GM12875 (cell line): Measurements from ENCODE around the gene WNK2.

ENCODE experiments used
- H3K4me3 ChIP-seq: one replicate; pipeline ENCODE4 v1.5.1; 2011; ENCODE audit warnings: low read depth, low read length, control low read depth
- TF ChIP-seq, protein P1 (sequence below): IDR thresholded peaks from 2 replicates; pipeline ENCODE4 v1.5.1; 2011; ENCODE audit warnings: low read depth, mild to moderate bottlenecking, control low read depth, inconsistent platforms, low read length, moderate library complexity, borderline replicate concordance; ENCODE audit not compliant: insufficient read depth

Gene WNK2

DNA sequence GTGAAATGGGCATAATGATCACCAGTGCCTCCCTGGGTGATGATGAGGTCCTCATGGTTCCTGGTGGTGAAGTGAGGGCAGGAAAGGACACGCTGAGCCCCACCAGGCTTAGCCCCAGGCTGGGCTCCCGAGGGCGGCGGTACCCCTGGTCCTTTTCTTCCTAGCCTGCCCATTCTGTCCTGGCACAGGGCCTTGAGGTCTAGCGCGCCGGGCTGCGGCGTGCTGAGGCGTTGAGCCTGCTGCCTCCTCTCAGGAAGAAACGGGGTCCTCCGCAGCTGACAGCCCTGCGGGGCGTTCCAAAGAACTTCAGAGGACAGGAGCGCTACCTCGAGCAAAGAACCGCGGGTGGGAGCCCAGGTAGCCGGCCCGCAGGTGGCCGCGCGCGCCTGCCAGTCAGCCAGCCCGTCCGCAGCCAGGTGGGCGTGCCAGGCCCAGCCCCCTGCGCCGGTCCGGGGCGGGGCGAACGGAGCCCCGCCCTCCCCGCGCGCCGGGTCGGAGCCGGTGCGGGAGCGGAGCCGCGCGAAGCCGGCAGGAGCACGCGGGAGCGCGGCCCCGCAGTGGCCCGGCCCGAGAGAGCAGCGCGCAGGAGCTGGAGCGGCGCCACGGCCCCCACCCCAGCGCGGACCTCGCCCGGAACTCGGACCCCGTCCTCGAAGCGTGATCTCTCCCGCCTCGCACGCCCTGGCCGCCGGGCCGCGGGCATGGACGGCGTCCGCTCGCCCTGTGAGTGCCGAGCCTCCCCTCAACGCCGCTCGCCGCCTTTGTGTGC is at the start of gene WNK2:
TSS of gene WNK2 (plus strand) at position 477 of the 769 bp plus-strand sequence. CDS start 791 bp downstream, outside the sequence.
- no peak within 1 kb of the TSS for H3K4me3 ChIP-seq
- TF ChIP-seq, protein P1, sequence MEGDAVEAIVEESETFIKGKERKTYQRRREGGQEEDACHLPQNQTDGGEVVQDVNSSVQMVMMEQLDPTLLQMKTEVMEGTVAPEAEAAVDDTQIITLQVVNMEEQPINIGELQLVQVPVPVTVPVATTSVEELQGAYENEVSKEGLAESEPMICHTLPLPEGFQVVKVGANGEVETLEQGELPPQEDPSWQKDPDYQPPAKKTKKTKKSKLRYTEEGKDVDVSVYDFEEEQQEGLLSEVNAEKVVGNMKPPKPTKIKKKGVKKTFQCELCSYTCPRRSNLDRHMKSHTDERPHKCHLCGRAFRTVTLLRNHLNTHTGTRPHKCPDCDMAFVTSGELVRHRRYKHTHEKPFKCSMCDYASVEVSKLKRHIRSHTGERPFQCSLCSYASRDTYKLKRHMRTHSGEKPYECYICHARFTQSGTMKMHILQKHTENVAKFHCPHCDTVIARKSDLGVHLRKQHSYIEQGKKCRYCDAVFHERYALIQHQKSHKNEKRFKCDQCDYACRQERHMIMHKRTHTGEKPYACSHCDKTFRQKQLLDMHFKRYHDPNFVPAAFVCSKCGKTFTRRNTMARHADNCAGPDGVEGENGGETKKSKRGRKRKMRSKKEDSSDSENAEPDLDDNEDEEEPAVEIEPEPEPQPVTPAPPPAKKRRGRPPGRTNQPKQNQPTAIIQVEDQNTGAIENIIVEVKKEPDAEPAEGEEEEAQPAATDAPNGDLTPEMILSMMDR, result no peak

DNA sequence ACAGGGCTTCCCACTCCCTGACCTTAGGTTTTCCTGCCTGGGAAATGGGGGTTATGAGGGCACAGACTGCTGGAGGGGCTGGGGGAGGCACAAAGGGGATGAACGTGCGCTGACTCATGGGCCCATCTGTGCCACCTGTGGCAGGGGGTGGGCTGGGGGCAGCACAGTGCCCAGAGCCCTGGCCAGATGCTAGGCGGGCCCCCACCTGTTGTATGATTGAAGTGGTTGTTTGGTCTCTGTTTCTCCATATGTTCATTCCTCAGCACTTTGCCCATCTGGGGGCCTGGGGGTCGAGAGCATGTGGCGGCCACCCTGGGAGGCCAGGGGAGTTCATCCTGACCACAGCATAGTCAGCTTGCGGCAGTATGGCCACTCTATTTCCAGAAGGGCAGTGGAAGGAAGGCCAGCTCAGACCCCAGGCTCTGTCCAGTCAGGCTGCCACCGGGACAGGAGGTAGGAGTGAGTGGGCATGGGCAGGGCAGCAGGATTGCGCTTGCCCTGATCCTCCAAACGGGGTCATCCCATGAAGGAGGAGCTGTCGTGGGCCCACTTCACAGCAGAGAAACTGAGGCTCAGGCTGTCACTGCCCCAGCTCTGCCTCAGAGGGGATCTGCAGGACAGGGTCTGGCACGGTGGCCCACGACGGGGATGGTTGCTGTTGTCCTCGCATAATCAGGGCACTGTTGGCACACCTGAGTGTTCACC is 49.0 kb upstream of the WNK2 start:
- TF ChIP-seq, protein P1, result no peak
- peak overlapping the region; percentile 67 for H3K4me3 ChIP-seq

DNA sequence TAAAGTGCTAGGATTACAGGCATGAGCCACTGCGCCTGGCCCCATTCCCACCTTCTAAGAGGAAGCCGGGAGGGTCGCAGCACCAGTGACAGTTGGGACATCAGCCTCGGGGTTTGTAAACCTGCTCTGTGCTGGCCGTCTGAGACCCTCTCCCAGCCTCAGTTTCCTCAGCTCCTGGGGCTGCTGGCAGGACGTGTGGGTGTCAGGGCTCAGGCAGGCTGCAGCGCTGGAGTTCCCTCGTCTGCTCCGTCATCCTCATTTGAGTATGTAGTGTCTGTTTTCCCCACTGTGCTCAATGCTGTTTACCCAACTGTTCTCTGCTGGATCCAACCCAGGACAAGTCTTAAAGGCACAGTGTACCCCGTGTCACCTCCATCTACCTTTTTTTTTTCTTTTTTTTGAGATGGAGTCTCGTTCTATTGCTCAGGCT is 47.9 kb upstream of the WNK2 start:
- TF ChIP-seq, protein P1, result no peak

DNA sequence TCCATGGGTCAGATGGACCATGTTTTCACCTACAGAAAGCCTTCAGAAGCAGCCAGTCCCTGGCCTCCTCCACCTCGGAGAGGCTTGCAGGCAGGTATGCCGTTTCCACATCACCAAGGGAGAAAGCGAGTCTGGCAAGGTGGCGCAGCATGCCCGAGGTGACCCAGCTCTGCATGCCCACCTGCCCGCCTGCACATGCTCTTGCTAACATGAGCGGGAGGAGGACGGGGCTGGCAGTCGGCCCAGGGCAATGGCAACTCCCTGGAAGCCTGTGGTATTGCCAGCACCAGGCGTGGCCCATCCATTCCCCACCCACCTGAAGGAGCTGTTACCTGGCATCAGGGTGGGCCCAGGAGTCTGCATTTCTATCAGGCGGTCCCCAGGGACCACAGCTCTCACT is 46.6 kb upstream of the WNK2 start:
- TF ChIP-seq, protein P1, result no peak
- H3K4me3 ChIP-seq, result no peak overlapping the region

More for the DNA sequence above, 47.9 kb upstream of the WNK2 start:
- no peak overlapping the region for H3K4me3 ChIP-seq

- no peak overlapping the region for H3K4me3 ChIP-seq
- TF ChIP-seq, protein P1, result no peak
Measured at GRCh38 chr9:93138171-93138764, 45.7 kb upstream of the WNK2 start.

DNA sequence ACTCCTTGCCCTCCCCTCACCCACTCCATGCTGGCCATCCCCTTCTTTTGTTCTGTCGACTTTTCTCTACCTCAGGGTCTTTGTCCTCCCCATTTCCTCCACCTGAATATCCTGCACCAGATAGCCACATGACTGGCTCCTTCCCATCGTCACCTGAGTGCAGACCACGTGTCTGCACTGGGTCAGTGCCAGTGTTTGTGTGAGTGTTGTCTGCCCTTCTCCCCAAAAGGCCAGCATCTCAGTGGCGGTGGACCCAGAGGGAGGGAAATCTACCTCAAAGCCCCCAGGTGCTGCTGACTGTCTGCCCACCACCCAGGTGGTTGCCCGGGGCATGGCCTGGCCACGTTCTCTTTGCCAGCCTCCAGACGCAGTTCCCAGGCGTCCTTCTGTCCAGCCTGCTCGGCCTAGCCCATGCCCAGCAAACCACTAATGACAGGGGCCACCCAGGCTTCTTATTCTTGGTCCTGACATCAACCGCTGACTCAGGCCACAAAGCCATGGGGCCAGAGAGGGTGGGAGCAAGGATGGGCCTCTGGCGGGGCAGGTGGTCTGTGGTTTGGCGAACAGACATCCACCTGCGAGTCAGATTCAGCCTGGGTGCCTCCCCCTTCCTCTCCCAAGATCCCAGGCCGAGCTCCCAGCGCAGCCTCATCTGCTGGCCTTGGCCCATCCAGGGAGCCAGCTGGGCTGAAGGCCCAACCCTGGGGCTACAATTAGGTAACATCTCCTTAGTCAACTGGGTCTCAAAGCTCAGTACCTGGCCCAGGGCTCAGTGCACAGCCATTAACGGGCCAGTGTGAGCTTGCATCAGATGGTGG is 44.4 kb upstream of the WNK2 start:
- TF ChIP-seq, protein P1, result no peak
- H3K4me3 ChIP-seq, result no peak overlapping the region
